ENCODE data around the gene RELL1. TPM values are rescaled to one million over a fixed set of nuclear protein-coding genes. Genes with fewer than 3 reads are reported as not detected.
A peak's percentile ranks its signal among the peaks of the same experiment; 100 is the strongest.

The RELL1 gene
- total RNA-seq, 2 experiments from 2014 or later: 48.6 to 50.3 TPM

DNA sequence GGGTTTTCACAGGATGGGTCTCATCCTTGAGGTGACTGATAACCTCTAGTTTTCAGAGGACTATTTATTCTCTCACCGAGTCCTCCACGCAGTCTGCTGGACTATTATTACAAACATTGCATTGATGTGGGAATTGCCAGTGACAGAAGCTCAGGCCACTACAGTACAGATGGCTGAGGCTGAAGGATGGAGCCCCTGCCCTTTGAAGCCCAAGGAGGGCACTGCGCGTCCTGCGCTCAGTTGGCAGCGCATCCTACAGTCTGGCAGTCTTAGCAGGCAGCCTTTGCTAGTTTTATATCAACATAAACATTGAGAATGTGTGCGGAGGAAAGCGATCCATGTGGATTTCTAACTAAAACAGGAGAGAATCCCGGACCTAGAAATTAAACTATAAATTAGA is 1.5 kb upstream of the RELL1 start:
- Mint-ChIP-seq H3K36me3 (ENCODE audit: low read depth) (peaks cover 21% of the 10 kb centered on the region), H3K27ac (peak overlapping the region; percentile 95), H3K4me3 (peak overlapping the region; percentile 99), H3K27me3 (no peaks in the 10 kb centered on the region), H3K9me3 (no peaks in the 10 kb centered on the region), H3K4me1 (ENCODE audit: low read depth) (peaks cover 33% of the 10 kb centered on the region)
- Histone ChIP-seq H3K9me3 (ENCODE audit: control insufficient read depth in 1 of 2, insufficient read depth in 1 of 2, low read length in 2 of 2) (peaks cover 0 to 3% of the 10 kb centered on the region in 2 experiments), H3K27ac (ENCODE audit: low read depth in 1 of 2, low read length in 2 of 2) (no peak overlapping the region), H3K4me3 (ENCODE audit: low read length) (no peak overlapping the region), H3K27me3 (ENCODE audit: control insufficient read depth in 1 of 2, insufficient read depth in 2 of 2, low read length in 2 of 2) (no peaks in the 10 kb centered on the region), H3K4me1 (ENCODE audit: insufficient read depth, low read length) (peaks cover 30% of the 10 kb centered on the region), H3K36me3 (ENCODE audit: insufficient read depth, low read length) (no peaks in the 10 kb centered on the region)
- DNase-seq (peak in 1 of 14 experiments; percentile 14), ATAC-seq (ENCODE audit: poor library complexity) (no peak)
- ChIA-PET POLR2A (interaction anchor here (1.2 to 1.6 kb wide), 4 partner anchors 35 to 93 kb away, joined by 3 to 8 read pairs (median 4); no protein-coding TSS in a partner anchor), CTCF (interaction anchor here (1.1 kb wide), 1 partner anchor 85 kb away, joined by 6 read pairs; no protein-coding TSS in a partner anchor)
- intact Hi-C loops (cut with DNase I, micrococcal nuclease): loop anchor here (2.0 to 10.0 kb wide), 10 partner anchors 55 to 1767 kb away; partner anchors contain the start of genes WDR19 (in 2 of the 2), KLF3 (in 1 of the 2), LIAS (in 1 of the 2) and PGM2 (in 1 of the 2)
- TF ChIP-seq, protein P1, sequence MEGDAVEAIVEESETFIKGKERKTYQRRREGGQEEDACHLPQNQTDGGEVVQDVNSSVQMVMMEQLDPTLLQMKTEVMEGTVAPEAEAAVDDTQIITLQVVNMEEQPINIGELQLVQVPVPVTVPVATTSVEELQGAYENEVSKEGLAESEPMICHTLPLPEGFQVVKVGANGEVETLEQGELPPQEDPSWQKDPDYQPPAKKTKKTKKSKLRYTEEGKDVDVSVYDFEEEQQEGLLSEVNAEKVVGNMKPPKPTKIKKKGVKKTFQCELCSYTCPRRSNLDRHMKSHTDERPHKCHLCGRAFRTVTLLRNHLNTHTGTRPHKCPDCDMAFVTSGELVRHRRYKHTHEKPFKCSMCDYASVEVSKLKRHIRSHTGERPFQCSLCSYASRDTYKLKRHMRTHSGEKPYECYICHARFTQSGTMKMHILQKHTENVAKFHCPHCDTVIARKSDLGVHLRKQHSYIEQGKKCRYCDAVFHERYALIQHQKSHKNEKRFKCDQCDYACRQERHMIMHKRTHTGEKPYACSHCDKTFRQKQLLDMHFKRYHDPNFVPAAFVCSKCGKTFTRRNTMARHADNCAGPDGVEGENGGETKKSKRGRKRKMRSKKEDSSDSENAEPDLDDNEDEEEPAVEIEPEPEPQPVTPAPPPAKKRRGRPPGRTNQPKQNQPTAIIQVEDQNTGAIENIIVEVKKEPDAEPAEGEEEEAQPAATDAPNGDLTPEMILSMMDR (IDR thresholded peaks at IDR 0.05): no peak

DNA sequence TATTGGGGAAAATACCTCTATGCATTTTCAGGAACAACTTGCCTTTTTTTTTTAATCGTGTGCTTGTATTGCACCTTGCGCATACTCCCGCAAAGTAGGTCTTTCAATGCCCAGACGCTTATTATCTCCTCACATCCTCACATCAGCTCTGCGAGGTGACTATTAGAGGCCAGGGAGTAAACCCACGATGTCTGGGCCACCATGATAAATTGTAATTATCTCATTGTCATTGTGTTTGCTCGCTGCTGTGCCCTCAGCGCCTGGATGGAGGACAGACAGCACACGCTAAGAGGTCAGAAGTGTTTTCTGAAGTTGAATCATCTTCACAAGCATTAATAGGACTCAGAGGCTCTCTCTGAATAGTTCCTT is 1.0 kb upstream of the RELL1 start:
- ATAC-seq (ENCODE audit: poor library complexity) (no peak), DNase-seq (peak in 2 of 14 experiments; percentile 15 to 29)
- H3K4me1 ChIP-seq (ENCODE audit: insufficient read depth, low read length): peaks cover 32% of the 10 kb centered on the region
- TF ChIP-seq, protein P1 (IDR thresholded peaks at IDR 0.05): no peak
- Mint-ChIP-seq H3K27ac (peak overlapping the region; percentile 95), H3K4me1 (ENCODE audit: low read depth) (peaks cover 39% of the 10 kb centered on the region), H3K9me3 (no peaks in the 10 kb centered on the region), H3K4me3 (peak overlapping the region; percentile 99), H3K36me3 (ENCODE audit: low read depth) (peaks cover 26% of the 10 kb centered on the region), H3K27me3 (no peaks in the 10 kb centered on the region)
- CTCF ChIA-PET: interaction anchor here (1.1 kb wide), 1 partner anchor 84 kb away, joined by 6 read pairs; no protein-coding TSS in a partner anchor
- H3K4me3 ChIP-seq (ENCODE audit: low read length): peak overlapping the region; percentile 78
- intact Hi-C loops (cut with DNase I, micrococcal nuclease): loop anchor here (2.0 to 10.0 kb wide), 10 partner anchors 55 to 1768 kb away; partner anchors contain the start of genes WDR19 (in 2 of the 2), KLF3 (in 1 of the 2), LIAS (in 1 of the 2) and PGM2 (in 1 of the 2)
- H3K27me3 ChIP-seq (ENCODE audit: control insufficient read depth in 1 of 2, insufficient read depth in 2 of 2, low read length in 2 of 2): no peaks in the 10 kb centered on the region
- no peaks in the 10 kb centered on the region for H3K36me3 ChIP-seq (ENCODE audit: insufficient read depth, low read length)
- peak overlapping the region; percentile 25 to 52 for H3K27ac ChIP-seq (ENCODE audit: low read depth in 1 of 2, low read length in 2 of 2)
- peaks cover 0 to under 1% of the 10 kb centered on the region in 2 experiments for H3K9me3 ChIP-seq (ENCODE audit: control insufficient read depth in 1 of 2, insufficient read depth in 1 of 2, low read length in 2 of 2)
- POLR2A ChIA-PET: interaction anchor here (1.0 to 1.6 kb wide), 6 partner anchors 20 to 204 kb away, joined by 3 to 8 read pairs (median 3); partner anchors contain the start of gene TBC1D1

DNA sequence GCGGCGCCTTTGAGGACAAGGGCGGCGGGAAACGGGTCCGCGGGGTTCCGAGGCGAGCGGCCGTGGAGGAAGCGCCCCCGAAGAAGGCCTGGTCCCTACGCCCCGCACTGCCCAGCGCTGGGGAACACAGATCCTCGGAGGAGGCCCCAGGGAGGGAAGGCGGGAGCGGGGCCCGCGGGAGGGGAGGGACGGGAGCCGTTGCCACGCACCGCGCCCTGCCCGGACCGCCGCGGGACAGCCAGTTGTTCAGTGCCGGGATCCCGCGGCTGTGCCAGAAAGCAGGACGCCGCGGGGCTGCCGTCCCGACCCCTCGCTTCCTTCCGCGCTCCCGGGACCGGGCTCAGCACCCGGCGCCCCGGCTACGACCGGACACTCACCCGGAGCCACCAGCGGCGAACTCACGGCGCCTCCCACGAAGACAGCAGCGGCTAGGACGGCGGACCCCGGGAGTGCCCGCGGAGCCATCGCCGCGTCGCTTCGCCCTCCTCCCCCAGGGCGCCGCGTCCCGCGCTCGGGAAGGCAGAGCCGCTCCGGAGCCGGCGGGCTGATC is 278 bp downstream of the RELL1 start:
- Mint-ChIP-seq H3K27ac (peak overlapping the region; percentile 99), H3K4me1 (ENCODE audit: low read depth) (peaks cover 43% of the 10 kb centered on the region), H3K9me3 (no peaks in the 10 kb centered on the region), H3K4me3 (peak overlapping the region; percentile 99), H3K36me3 (ENCODE audit: low read depth) (peaks cover 28% of the 10 kb centered on the region), H3K27me3 (no peaks in the 10 kb centered on the region)
- H3K4me3 ChIP-seq (ENCODE audit: low read length): peak overlapping the region; percentile 78
- ChIA-PET CTCF (interaction anchor here (1.1 kb wide), 1 partner anchor 83 kb away, joined by 3 read pairs; no protein-coding TSS in a partner anchor), POLR2A (interaction anchor here (0.9 to 1.6 kb wide), 7 partner anchors 10 to 205 kb away, joined by 3 to 8 read pairs (median 5); partner anchors contain the start of genes PGM2 and TBC1D1)
- no peaks in the 10 kb centered on the region for H3K27me3 ChIP-seq (ENCODE audit: control insufficient read depth in 1 of 2, insufficient read depth in 2 of 2, low read length in 2 of 2)
- H3K9me3 ChIP-seq (ENCODE audit: control insufficient read depth in 1 of 2, insufficient read depth in 1 of 2, low read length in 2 of 2): no peaks in the 10 kb centered on the region
- ATAC-seq (ENCODE audit: poor library complexity): peak; percentile 25
- peak in 11 of 14 experiments; percentile 25 to 81 (median 43) for DNase-seq
- TF ChIP-seq, protein P1 (IDR thresholded peaks at IDR 0.05): no peak
- intact Hi-C loops (cut with DNase I, micrococcal nuclease): loop anchor here (1.0 to 10.0 kb wide), 13 partner anchors 19 to 1769 kb away; partner anchors contain the start of genes PGM2 (in 2 of the 2), WDR19 (in 2 of the 2), KLF3 (in 1 of the 2) and LIAS (in 1 of the 2)
- peaks cover 32% of the 10 kb centered on the region for H3K4me1 ChIP-seq (ENCODE audit: insufficient read depth, low read length)
- peak overlapping the region; percentile 88 to 90 for H3K27ac ChIP-seq (ENCODE audit: low read depth in 1 of 2, low read length in 2 of 2)
- no peaks in the 10 kb centered on the region for H3K36me3 ChIP-seq (ENCODE audit: insufficient read depth, low read length)

Measured in CD4-positive, alpha-beta T cell (primary cell).